HG02884 (cell line): Measurements from ENCODE around the gene PPIL1.
"Not testable (repeated sequence)": the region's sequence is repeated elsewhere in the genome, so short reads cannot be mapped to it uniquely, and the experiment has no call there.

Experiments used
- ATAC-seq: cut with Tn5 transposase; IDR thresholded peaks from one replicate; pipeline ENCODE4 v1.9.1; 2021; ENCODE audit warnings: mild to moderate bottlenecking, moderate library complexity; ENCODE audit not compliant: unreplicated experiment

PPIL1 gene

GRCh38 chr6:36874443-36875249 lies at the start of gene PPIL1:
Gene PPIL1 (minus strand): TSS chr6:36874803. CDS start chr6:36874772, 31 bp downstream.
- peak; percentile 81 for ATAC-seq

GRCh38 chr6:36924131-36924530 lies 49.5 kb upstream of the PPIL1 start:
- ATAC-seq, result no peak

GRCh38 chr6:36920546-36920945 lies 45.9 kb upstream of the PPIL1 start:
- ATAC-seq, result no peak

GRCh38 chr6:36920049-36920448 lies 45.4 kb upstream of the PPIL1 start:
- ATAC-seq, result no peak

GRCh38 chr6:36917541-36918193 lies 43.1 kb upstream of the PPIL1 start:
- no peak for ATAC-seq

GRCh38 chr6:36916126-36916525 lies 41.5 kb upstream of the PPIL1 start:
- no peak for ATAC-seq

- ATAC-seq, result no peak
Observed at GRCh38 chr6:36915599-36915998, 41.0 kb upstream of the PPIL1 start.

GRCh38 chr6:36914227-36914794 lies 39.7 kb upstream of the PPIL1 start:
- ATAC-seq, result no peak

- no peak for ATAC-seq
Observed at GRCh38 chr6:36913082-36913481, 38.5 kb upstream of the PPIL1 start.

GRCh38 chr6:36912586-36912985 lies 38.0 kb upstream of the PPIL1 start:
- peak; percentile 85 for ATAC-seq

GRCh38 chr6:36912030-36912454 lies 37.4 kb upstream of the PPIL1 start:
- ATAC-seq, result peak; percentile 25

- ATAC-seq, result no peak
Observed at GRCh38 chr6:36908747-36909146, 34.1 kb upstream of the PPIL1 start.

- no peak for ATAC-seq
Observed at GRCh38 chr6:36907781-36908180, 33.2 kb upstream of the PPIL1 start.

- ATAC-seq, result no peak
Observed at GRCh38 chr6:36906539-36907325, 32.1 kb upstream of the PPIL1 start.

GRCh38 chr6:36904851-36905393 lies 30.3 kb upstream of the PPIL1 start:
- no peak for ATAC-seq

GRCh38 chr6:36904114-36904513 lies 29.5 kb upstream of the PPIL1 start:
- no peak for ATAC-seq

- ATAC-seq, result no peak
Observed at GRCh38 chr6:36897609-36898008, 23.0 kb upstream of the PPIL1 start.

- no peak for ATAC-seq
Observed at GRCh38 chr6:36893976-36894932, 19.7 kb upstream of the PPIL1 start.

- ATAC-seq, result not testable (repeated sequence)
Observed at GRCh38 chr6:36891153-36891552, 16.6 kb upstream of the PPIL1 start.
